ENCODE data around the gene STC2. TPM values are rescaled to one million over a fixed set of nuclear protein-coding genes. Genes with fewer than 3 reads are reported as not detected.
A peak's percentile ranks its signal among the peaks of the same experiment; 100 is the strongest.

STC2 gene
- total and polyA plus RNA-seq, 2 of the 4 experiments (the other 2 are of a cell fraction): 87.5 to 270 TPM

DNA sequence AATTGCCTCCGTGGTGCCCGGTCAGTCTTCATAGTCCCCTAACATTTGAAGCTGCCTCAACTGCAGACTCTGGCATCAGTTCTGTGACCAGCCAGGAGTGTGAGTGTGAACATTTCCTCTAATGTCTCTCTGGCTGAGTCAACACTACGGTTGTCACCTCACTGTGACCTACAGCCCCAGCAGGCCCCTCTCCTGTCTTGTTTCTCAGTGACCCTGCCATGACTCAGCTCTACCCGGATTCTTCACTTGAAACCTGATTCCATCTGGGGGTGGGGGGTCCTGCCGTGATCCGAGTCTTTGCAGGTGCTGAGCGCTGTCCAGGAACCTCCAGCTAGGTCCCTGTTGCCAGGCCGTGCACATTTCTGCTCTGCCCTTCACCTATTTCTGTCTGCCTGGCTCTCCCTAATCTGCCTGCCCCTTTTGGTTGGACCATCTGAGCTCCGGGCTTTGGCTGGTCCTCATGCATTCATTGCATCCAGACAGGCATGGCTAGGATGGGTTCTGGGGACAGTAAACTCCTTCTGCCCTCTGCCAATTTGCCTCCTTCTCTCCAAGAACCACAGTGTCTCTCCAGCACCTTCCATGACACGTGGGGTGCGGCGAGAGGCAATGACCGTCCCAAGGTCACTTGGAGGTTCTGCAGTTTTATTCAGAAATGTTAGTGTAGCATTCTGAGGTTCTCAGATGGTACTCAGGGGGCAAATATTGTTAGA is 24.2 kb downstream of the STC2 start:
- Histone ChIP-seq H3K4me3 (ENCODE audit: insufficient read depth, low read depth, low read length) (no peak overlapping the region), H3K9ac (ENCODE audit: low read depth, low read length) (no peak overlapping the region), H3K9me3 (ENCODE audit: control insufficient read depth, insufficient read depth, low read length) (peaks cover 4% of the 10 kb centered on the region), H4K91ac (ENCODE audit: insufficient read depth, low read depth, low read length) (no peak overlapping the region), H3K9me1 (ENCODE audit: insufficient read depth, low read length) (peaks cover 7% of the 10 kb centered on the region; the same call in 1 of the 2 replicates), H3K14ac (replicated peaks; ENCODE audit: low read depth, low read length) (0 out of 2 replicates have a peak overlapping the region, but pooled peaks have one; percentile 9), H3K4me2 (ENCODE audit: low read depth, low read length) (no peak overlapping the region), H2AK9ac (replicated peaks; ENCODE audit: low read depth, low read length, poor library complexity) (peak overlapping the region; percentile 4), H3K4ac (ENCODE audit: low read depth, low read length) (no peak overlapping the region), H3K56ac (ENCODE audit: extremely low read depth, insufficient read depth, low read length) (no peak overlapping the region), H4K20me1 (ENCODE audit: insufficient read depth, low read length) (peaks cover 3% of the 10 kb centered on the region; the same call in 1 of the 2 replicates), H3K27me3 (ENCODE audit: control insufficient read depth, insufficient read depth, low read length) (no peaks in the 10 kb centered on the region), H3K4me1 (ENCODE audit: control insufficient read depth, insufficient read depth, low read length) (peaks cover 16% of the 10 kb centered on the region), H2AFZ (replicated peaks; ENCODE audit: low read length, poor library complexity) (peak overlapping the region; percentile 18), H2BK15ac (ENCODE audit: low read depth, low read length) (no peak overlapping the region; the same call in 2 of the 3 replicates), H2AK5ac (ENCODE audit: low read depth, low read length) (no peak overlapping the region), H3K79me1 (ENCODE audit: low read depth in 1 of 2, low read length in 2 of 2) (no peaks in the 10 kb centered on the region), H3K23ac (ENCODE audit: low read depth, low read length) (no peak overlapping the region), H3K27ac (ENCODE audit: insufficient read depth, low read length) (no peak overlapping the region), H3K36me3 (ENCODE audit: control insufficient read depth, insufficient read depth, low read length) (no peaks in the 10 kb centered on the region), H4K5ac (ENCODE audit: low read depth, low read length) (no peak overlapping the region), H2BK20ac (ENCODE audit: low read depth, low read length) (0 out of 2 replicates have a peak overlapping the region, but pooled peaks have one; percentile 17), H2BK120ac (ENCODE audit: low read depth, low read length) (peak overlapping the region; percentile 43), H4K8ac (ENCODE audit: low read depth in 2 of 2, low read length in 2 of 2) (no peak overlapping the region), H2BK5ac (ENCODE audit: low read depth, low read length, poor library complexity, severe bottlenecking) (peak overlapping the region; percentile 2), H3K18ac (ENCODE audit: low read depth, low read length) (no peak overlapping the region)
- POLR2A ChIA-PET (ENCODE audit: unreplicated experiment): no interaction called here
- ATAC-seq (ENCODE audit: low read depth) (peak; percentile 31), DNase-seq (peak; percentile 74)
- 80% methylated on average over 1 of the region's 13 CpGs; no CpG with 5 or more reads in 1 of the 2 experiments for WGBS, 2 experiments (ENCODE audit: extremely low coverage in 2 of 2, insufficient read length in 1 of 2)
- in situ Hi-C loops (cut with MboI; ENCODE audit: low sequenced_read_pairs) (no loop called here), intact Hi-C loops (cut with micrococcal nuclease) (no loop called here), dilution Hi-C loops (cut with HindIII; ENCODE audit: low sequenced_read_pairs, unreplicated experiment) (no loop called here)
- no TSS peak for BruUV-seq (replicated peaks)
- CTCF ChIA-PET: interaction anchor here (0.6 kb wide), 1 partner anchor 312 kb away, joined by 3 read pairs; no protein-coding TSS in a partner anchor
- TF ChIP-seq MAZ (IDR thresholded peaks at IDR 0.05; ENCODE audit: borderline replicate concordance, low read depth, low read length): peak; percentile 26; the same call in 1 of the 2 replicates
- no peak for TF ChIP-seq RCOR1 (IDR thresholded peaks at IDR 0.05; ENCODE audit: insufficient replicate concordance, low read length)
- TF ChIP-seq CEBPB (IDR thresholded peaks at IDR 0.05; ENCODE audit: low read depth, low read length): no peak
- TF ChIP-seq MXI1 (IDR thresholded peaks at IDR 0.05; ENCODE audit: borderline replicate concordance, low read depth, low read length): no peak
- peak; percentile 76 for TF ChIP-seq FOS (IDR thresholded peaks at IDR 0.05; ENCODE audit: low read depth, low read length)
- TF ChIP-seq BHLHE40 (IDR thresholded peaks at IDR 0.05; ENCODE audit: low read depth, low read length): peak; percentile 24; the same call in 1 of the 2 replicates
- peak; percentile 54; the same call in 1 of the 2 replicates for TF ChIP-seq NFE2L2 (IDR thresholded peaks at IDR 0.05; ENCODE audit: low read depth, low read length)

Data from IMR-90 (cell line).